Lung (tissue), 12 donors: ENCODE results near the gene PROSER2. TPM values are rescaled to one million over a fixed set of nuclear protein-coding genes. Genes with fewer than 3 reads are reported as not detected.
"Not testable (repeated sequence)": the region's sequence is repeated elsewhere in the genome, so short reads cannot be mapped to it uniquely, and the experiment has no call there.

Experiments
- ATAC-seq: fragments of 200-7000 bp; cut with Tn5 transposase; one replicate; pipeline ENCODE4 v1.9.1; 2020; ENCODE audit warnings: moderate number of reproducible peaks; ENCODE audit not compliant: insufficient read depth, low FRiP score
- DNase-seq, 3 donors: peaks; one replicate each; pipeline ENCODE4 v3.0.0-alpha.2; 2013 to 2017
- H3K27ac ChIP-seq, 2 donors: one replicate each; pipeline ENCODE4 v1.5.1; 2013; ENCODE audit warnings: mild to moderate bottlenecking in 2 of 2, moderate library complexity in 2 of 2, control low read depth in 1 of 2, inconsistent platforms in 1 of 2, low read depth in 1 of 2, low read length in 1 of 2
- H3K27me3 ChIP-seq, 3 donors: one replicate each; pipeline ENCODE4 v1.5.1; 2013; ENCODE audit warnings: low read length in 2 of 3; ENCODE audit not compliant: control insufficient read depth in 3 of 3, insufficient read depth in 3 of 3
- H3K36me3 ChIP-seq, 4 donors: one replicate each; pipeline ENCODE4 v1.5.1; 2013; ENCODE audit warnings: low read length in 4 of 4, mild to moderate bottlenecking in 1 of 4, moderate library complexity in 1 of 4; ENCODE audit not compliant: control insufficient read depth in 4 of 4, insufficient read depth in 4 of 4
- H3K4me1 ChIP-seq, 5 donors: one replicate each; pipeline ENCODE4 v1.5.1; 2013; ENCODE audit warnings: low read length in 5 of 5, mild to moderate bottlenecking in 2 of 5, moderate library complexity in 1 of 5; ENCODE audit not compliant: control insufficient read depth in 5 of 5, insufficient read depth in 5 of 5
- H3K4me3 ChIP-seq: one replicate; pipeline ENCODE4 v1.5.1; 2013; ENCODE audit warnings: mild to moderate bottlenecking, control low read depth, moderate library complexity
- H3K9ac ChIP-seq, 2 donors: one replicate each; pipeline ENCODE4 v1.5.1; 2013; ENCODE audit warnings: low read length in 2 of 2, control low read depth in 1 of 2; ENCODE audit not compliant: insufficient read depth in 1 of 2
- H3K9me3 ChIP-seq, 4 donors: one replicate each; pipeline ENCODE4 v1.5.1; 2013; ENCODE audit warnings: low read length in 3 of 4, mild to moderate bottlenecking in 1 of 4, moderate library complexity in 1 of 4; ENCODE audit not compliant: control insufficient read depth in 4 of 4, insufficient read depth in 3 of 4
- CTCF ChIP-seq: IDR thresholded peaks from 2 replicates; pipeline ENCODE4 v1.5.1; 2012; ENCODE audit warnings: mild to moderate bottlenecking; ENCODE audit errors: control extremely low read depth, extremely low read depth
- WGBS, 2 donors: extraction: QIAGEN DNeasy Blood & Tissue Kit; methylation state at CpG; one replicate each; pipeline ENCODE4 v1.1.7; 2013; 5-methylcytosine and 5-hydroxymethylcytosine counted together
- polyA plus RNA-seq, 2 donors: library from polyadenylated mRNA; stranded (reverse); fragments of 200-250 nt; gene quantifications; one replicate each; pipeline ENCODE4 v1.2.1, GENCODE V29; 2013
- total RNA-seq, 2 donors: library from RNA; depleted of rRNA in 1 of 2; stranded (reverse); fragments of >200 nt in 1 of 2; gene quantifications; one replicate each; pipeline ENCODE4 v1.2.1, GENCODE V29; 2014 to 2021
- donor health status: control.
- donor health status: control.
- donor health status: Bipolar disorder and iron deficiency.
- donor health status: healthy.
- donor health status: DM: yes; HTN: yes; CAD: no.

PROSER2 gene
- total and polyA plus RNA-seq, 4 donors: 8.2 to 23.9 (median 10.3) TPM

GRCh38 chr10:11846542-11846941, 23.4 kb downstream of the PROSER2 start:
- H3K27me3 ChIP-seq: no peaks in the 10 kb centered on the region
- no peak overlapping the region for H3K9ac ChIP-seq
- no peak overlapping the region for H3K4me3 ChIP-seq
- DNase-seq: peak in 1 of 3 donors; percentile 21
- no peaks in the 10 kb centered on the region for H3K9me3 ChIP-seq
- no peak for TF ChIP-seq CTCF
- peaks cover 0 to 3% (median 0%) of the 10 kb centered on the region in 5 donors for H3K4me1 ChIP-seq
- H3K27ac ChIP-seq: no peak overlapping the region
- H3K36me3 ChIP-seq: peaks cover 0 to 2% (median 0%) of the 10 kb centered on the region in 4 donors
- ATAC-seq: no peak
- 79 to 84% methylated on average over 8 of the region's 8 CpGs for WGBS, 2 donors

GRCh38 chr10:11849277-11849676, 26.1 kb downstream of the PROSER2 start:
- no peak overlapping the region for H3K4me3 ChIP-seq
- peaks cover 0 to 12% (median 0%) of the 10 kb centered on the region in 4 donors for H3K36me3 ChIP-seq
- H3K9me3 ChIP-seq: no peaks in the 10 kb centered on the region
- ATAC-seq (no peak), DNase-seq (no peak)
- WGBS, 2 donors: 86 to 94% methylated on average over 1 of the region's 1 CpG
- no peak overlapping the region for H3K27ac ChIP-seq
- no peaks in the 10 kb centered on the region for H3K27me3 ChIP-seq
- no peak for TF ChIP-seq CTCF
- H3K9ac ChIP-seq: no peak overlapping the region
- peaks cover 0 to 3% (median 0%) of the 10 kb centered on the region in 5 donors for H3K4me1 ChIP-seq

- no peak for TF ChIP-seq CTCF
- peak; percentile 33 for ATAC-seq
- H3K27ac ChIP-seq: no peak overlapping the region
- H3K4me3 ChIP-seq: no peak overlapping the region
- peaks cover 0 to 13% (median 0%) of the 10 kb centered on the region in 4 donors for H3K36me3 ChIP-seq
- WGBS, 2 donors: 37 to 67% methylated on average over 8 of the region's 8 CpGs
- DNase-seq: peak in 1 of 3 donors; percentile 16
- H3K27me3 ChIP-seq: no peaks in the 10 kb centered on the region
- no peak overlapping the region for H3K9ac ChIP-seq
- H3K9me3 ChIP-seq: no peaks in the 10 kb centered on the region
- H3K4me1 ChIP-seq: peaks cover 0 to 3% (median 0%) of the 10 kb centered on the region in 5 donors
These were observed 26.8 kb downstream of the PROSER2 start for GRCh38 chr10:11849911-11850310.

- H3K4me1 ChIP-seq: peaks cover 0 to 3% (median 0%) of the 10 kb centered on the region in 5 donors
- H3K36me3 ChIP-seq: peaks cover 0 to 17% (median 0%) of the 10 kb centered on the region in 4 donors
- DNase-seq (no peak), ATAC-seq (no peak)
- no peak overlapping the region for H3K9ac ChIP-seq
- no peak for TF ChIP-seq CTCF
- 86 to 93% methylated on average over 13 of the region's 13 CpGs for WGBS, 2 donors
- no peak overlapping the region for H3K27ac ChIP-seq
- no peak overlapping the region for H3K4me3 ChIP-seq
- H3K27me3 ChIP-seq: no peaks in the 10 kb centered on the region
- no peaks in the 10 kb centered on the region for H3K9me3 ChIP-seq
These were observed 28.8 kb downstream of the PROSER2 start for GRCh38 chr10:11851910-11852309.

- not testable (repeated sequence) for H3K9me3 ChIP-seq, H3K4me3 ChIP-seq, H3K4me1 ChIP-seq, DNase-seq, H3K9ac ChIP-seq, H3K27me3 ChIP-seq, ATAC-seq, H3K27ac ChIP-seq
- 96 to 98% methylated on average over 13 of the region's 13 CpGs for WGBS, 2 donors
- H3K36me3 ChIP-seq: peaks cover 0 to 17% (median 0%) of the 10 kb centered on the region in 4 donors
These were observed 29.5 kb downstream of the PROSER2 start for GRCh38 chr10:11852637-11853036.
